Keratinocyte (primary cell): Measurements from ENCODE around the gene PAQR5. TPM values are rescaled to one million over a fixed set of nuclear protein-coding genes. Genes with fewer than 3 reads are reported as not detected.

ENCODE experiments used
- DNase-seq: peaks from one replicate; pipeline ENCODE4 v3.0.0-alpha.2; 2011; ENCODE audit warnings: low read depth, missing footprints, low spot score
- FAIRE-seq: peaks from 2 replicates; lab custom pipeline; 2011; peaks lifted over from hg19 to GRCh38; lab: Jason Lieb, UNC
- H2AFZ ChIP-seq: 2 replicates; pipeline ENCODE4 v1.6.0; 2012; ENCODE audit warnings: low read length, control low read depth, inconsistent platforms; ENCODE audit not compliant: control insufficient read depth
- H3K27ac ChIP-seq: 2 replicates; pipeline ENCODE4 v1.5.1; 2011; ENCODE audit warnings: low read length; ENCODE audit not compliant: control insufficient read depth, insufficient read depth
- H3K27me3 ChIP-seq: 3 replicates; pipeline ENCODE4 v1.6.0; 2011; ENCODE audit warnings: low read length; ENCODE audit not compliant: control insufficient read depth, insufficient read depth; ENCODE audit errors: extremely low read depth
- H3K36me3 ChIP-seq, 2 experiments: 2 replicates in 1 of 2; 3 replicates in 1 of 2; pipeline ENCODE4 v1.5.1; 2011; ENCODE audit warnings: low read length in 2 of 2, mild to moderate bottlenecking in 1 of 2; ENCODE audit not compliant: control insufficient read depth in 2 of 2, insufficient read depth in 2 of 2; ENCODE audit errors: extremely low read depth in 1 of 2
- H3K4me1 ChIP-seq: 3 replicates; pipeline ENCODE4 v1.5.1; 2011; ENCODE audit warnings: low read length; ENCODE audit not compliant: control insufficient read depth, insufficient read depth; ENCODE audit errors: extremely low read depth
- H3K4me2 ChIP-seq: 3 replicates; pipeline ENCODE4 v1.6.0; 2011; ENCODE audit warnings: low read depth, low read length; ENCODE audit not compliant: control insufficient read depth, insufficient read depth; ENCODE audit errors: extremely low read depth
- H3K4me3 ChIP-seq, 3 experiments: fragments of 200-600 bp in 1 of 3; sonication (generic) in 1 of 3; 2 replicates in 2 of 3; 3 replicates in 1 of 3; pipeline ENCODE4 v1.5.1; 2011 to 2016; ENCODE audit warnings: low read length in 3 of 3, mild to moderate bottlenecking in 3 of 3, control low read depth in 2 of 3, inconsistent platforms in 1 of 3, low read depth in 1 of 3, mixed read lengths in 1 of 3, mixed run types in 1 of 3, moderate library complexity in 1 of 3; ENCODE audit not compliant: control insufficient read depth in 2 of 3, insufficient read depth in 2 of 3; ENCODE audit errors: extremely low read depth in 1 of 3
- H3K79me2 ChIP-seq: 2 replicates; pipeline ENCODE4 v1.6.0; 2012; ENCODE audit warnings: low read length; ENCODE audit not compliant: control insufficient read depth, insufficient read depth
- H3K9ac ChIP-seq: 3 replicates; pipeline ENCODE4 v1.6.0; 2011; ENCODE audit warnings: low read length; ENCODE audit not compliant: control insufficient read depth, insufficient read depth; ENCODE audit errors: extremely low read depth
- H3K9me1 ChIP-seq: 3 replicates; pipeline ENCODE4 v1.6.0; 2011; ENCODE audit warnings: low read length; ENCODE audit not compliant: control insufficient read depth, insufficient read depth; ENCODE audit errors: extremely low read depth
- H3K9me3 ChIP-seq: 2 replicates; pipeline ENCODE4 v1.5.1; 2012; ENCODE audit warnings: low read depth, low read length; ENCODE audit not compliant: control insufficient read depth
- H4K20me1 ChIP-seq: 3 replicates; pipeline ENCODE4 v1.6.0; 2011; ENCODE audit warnings: low read length; ENCODE audit not compliant: control insufficient read depth, insufficient read depth; ENCODE audit errors: extremely low read depth
- CTCF ChIP-seq, 3 experiments: IDR thresholded peaks in 1 of 3; conservative IDR thresholded peaks in 1 of 3; optimal IDR thresholded peaks in 1 of 3; 2 replicates in 2 of 3; 3 replicates in 1 of 3; pipeline versions ENCODE3 to v1.5.1; 2011; ENCODE audit warnings: low read length in 3 of 3, mild to moderate bottlenecking in 3 of 3, moderate library complexity in 2 of 3, control low read depth in 1 of 3, inconsistent platforms in 1 of 3; ENCODE audit not compliant: insufficient read depth in 2 of 3; ENCODE audit errors: extremely low read depth in 1 of 3
- EZH2 ChIP-seq: IDR thresholded peaks from one replicate; pipeline ENCODE4 v1.6.1; 2012; ENCODE audit warnings: inconsistent platforms, mild to moderate bottlenecking, low read length, moderate library complexity
- dilution Hi-C: fragments of 300-500 bp; cut with MboI; formaldehyde crosslinking; loops from one replicate; pipeline ENCODE4 v1.7.0; 2020; ENCODE audit warnings: low sequenced_read_pairs; ENCODE audit not compliant: extremely low pct_ligation_motif_present
- polyA plus RNA-seq, 5 experiments: library from polyadenylated mRNA; depleted of rRNA in 3 of 5; stranded (reverse) in 3 of 5; stranded (forward) in 1 of 5; unstranded in 1 of 5; fragments of >200 nt; gene quantifications; 1 replicate in 1 of 5; 2 replicates in 3 of 5; 3 replicates in 1 of 5; pipeline versions ENCODE4 v1.2.1 to v1.2.3, GENCODE V29; 2011 to 2012; ENCODE audit warnings: missing spikeins in 2 of 5, low read depth in 1 of 5, low replicate concordance in 1 of 5

Gene PAQR5
- polyA plus RNA-seq, 1 donor (not counting 4 experiments of a cell fraction or from before 2014, with no cell fraction given), result 0.30 TPM

- DNase-seq (no peak), FAIRE-seq (no peak)
- H3K9ac ChIP-seq, result no peak overlapping the region
- no peak overlapping the region for H2AFZ ChIP-seq
- H3K36me3 ChIP-seq, result no peaks in the 10 kb centered on the region
- H4K20me1 ChIP-seq, result no peaks in the 10 kb centered on the region
- H3K27me3 ChIP-seq, result peaks cover 13% of the 10 kb centered on the region
- no peak overlapping the region for H3K27ac ChIP-seq
- H3K9me3 ChIP-seq, result no peaks in the 10 kb centered on the region
- dilution Hi-C loops, result no loop called here
- no peaks in the 10 kb centered on the region for H3K79me2 ChIP-seq
- H3K4me3 ChIP-seq, result no peak overlapping the region
- H3K9me1 ChIP-seq, result no peaks in the 10 kb centered on the region
- H3K4me2 ChIP-seq, result no peak overlapping the region
- H3K4me1 ChIP-seq, result no peaks in the 10 kb centered on the region
- TF ChIP-seq CTCF (optimal IDR thresholded peaks at IDR 0.05 in 1 of 3, IDR thresholded peaks at IDR 0.05 in 1 of 3, conservative IDR thresholded peaks at IDR 0.05 in 1 of 3; ENCODE audit: extremely low read depth in 1 of 3, insufficient read depth in 2 of 3, low read length in 3 of 3), result no peak
- TF ChIP-seq EZH2, result no peak
Observed at GRCh38 chr15:69314131-69314530, 15.4 kb downstream of the PAQR5 start.

- no peak overlapping the region for H3K4me2 ChIP-seq
- dilution Hi-C loops, result no loop called here
- FAIRE-seq, result no peak
Observed at GRCh38 chr15:69314736-69315135, 16.0 kb downstream of the PAQR5 start.

More at GRCh38 chr15:69314736-69315135, 16.0 kb downstream of the PAQR5 start:
- Histone ChIP-seq H3K9me3 (no peaks in the 10 kb centered on the region), H3K9me1 (no peaks in the 10 kb centered on the region), H4K20me1 (no peaks in the 10 kb centered on the region), H3K79me2 (no peaks in the 10 kb centered on the region), H3K4me1 (no peaks in the 10 kb centered on the region), H3K27me3 (peaks cover 17% of the 10 kb centered on the region), H3K4me3 (no peak overlapping the region), H3K27ac (no peak overlapping the region), H3K36me3 (no peaks in the 10 kb centered on the region), H2AFZ (no peak overlapping the region), H3K9ac (no peak overlapping the region)
- TF ChIP-seq EZH2, result no peak
- TF ChIP-seq CTCF (optimal IDR thresholded peaks at IDR 0.05 in 1 of 3, IDR thresholded peaks at IDR 0.05 in 1 of 3, conservative IDR thresholded peaks at IDR 0.05 in 1 of 3; ENCODE audit: extremely low read depth in 1 of 3, insufficient read depth in 2 of 3, low read length in 3 of 3), result no peak
- no peak for DNase-seq
